ENCODE data around the gene OR10AD1.
A peak's percentile ranks its signal among the peaks of the same experiment; 100 is the strongest.
"Not testable (repeated sequence)": the region's sequence is repeated elsewhere in the genome, so short reads cannot be mapped to it uniquely, and the experiment has no call there.

Gene OR10AD1

DNA sequence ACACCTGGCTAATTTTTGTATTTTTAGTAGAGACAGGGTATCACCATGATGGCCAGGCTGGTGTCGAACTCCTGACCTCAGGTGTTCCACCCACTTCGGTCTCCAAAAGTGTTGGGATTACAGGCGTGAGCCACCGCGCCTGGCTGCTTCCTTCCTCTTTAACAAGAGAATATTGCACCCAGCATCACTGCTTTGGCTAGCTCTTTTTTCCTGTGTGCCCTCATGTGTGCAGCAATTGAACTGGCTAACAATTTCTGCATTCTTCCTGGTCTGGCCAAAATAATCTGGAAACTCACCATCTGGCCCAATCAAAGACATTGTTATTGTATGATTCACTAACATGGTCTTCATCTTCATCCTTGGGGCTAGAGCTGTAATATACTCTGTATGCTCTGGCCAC, 43.0 kb downstream of the OR10AD1 start:
- no peak for DNase-seq (ENCODE audit: low read depth)

DNA sequence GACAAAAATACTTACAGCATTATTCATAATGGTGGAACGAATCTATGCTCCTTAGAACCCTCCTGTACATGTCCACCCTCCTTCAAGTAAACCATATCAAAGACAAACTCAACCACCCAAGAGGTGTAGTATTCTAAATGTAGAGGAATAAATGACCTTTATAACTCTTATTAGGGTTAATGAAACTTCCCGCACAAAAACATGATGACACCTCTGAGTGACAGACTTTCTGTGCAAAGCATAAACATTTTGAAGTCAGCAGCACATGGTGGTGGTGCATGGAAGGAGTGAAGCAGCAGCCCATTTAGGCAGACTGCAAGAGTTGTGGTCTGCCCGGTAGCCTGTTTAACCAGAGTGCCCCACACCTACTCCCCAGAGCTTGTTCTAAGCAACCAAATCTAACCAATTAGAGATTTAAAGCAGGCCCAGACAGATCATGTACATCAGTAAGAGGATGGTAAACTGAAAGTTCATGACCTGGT, 45.2 kb downstream of the OR10AD1 start:
- DNase-seq (ENCODE audit: low read depth), result no peak

DNA sequence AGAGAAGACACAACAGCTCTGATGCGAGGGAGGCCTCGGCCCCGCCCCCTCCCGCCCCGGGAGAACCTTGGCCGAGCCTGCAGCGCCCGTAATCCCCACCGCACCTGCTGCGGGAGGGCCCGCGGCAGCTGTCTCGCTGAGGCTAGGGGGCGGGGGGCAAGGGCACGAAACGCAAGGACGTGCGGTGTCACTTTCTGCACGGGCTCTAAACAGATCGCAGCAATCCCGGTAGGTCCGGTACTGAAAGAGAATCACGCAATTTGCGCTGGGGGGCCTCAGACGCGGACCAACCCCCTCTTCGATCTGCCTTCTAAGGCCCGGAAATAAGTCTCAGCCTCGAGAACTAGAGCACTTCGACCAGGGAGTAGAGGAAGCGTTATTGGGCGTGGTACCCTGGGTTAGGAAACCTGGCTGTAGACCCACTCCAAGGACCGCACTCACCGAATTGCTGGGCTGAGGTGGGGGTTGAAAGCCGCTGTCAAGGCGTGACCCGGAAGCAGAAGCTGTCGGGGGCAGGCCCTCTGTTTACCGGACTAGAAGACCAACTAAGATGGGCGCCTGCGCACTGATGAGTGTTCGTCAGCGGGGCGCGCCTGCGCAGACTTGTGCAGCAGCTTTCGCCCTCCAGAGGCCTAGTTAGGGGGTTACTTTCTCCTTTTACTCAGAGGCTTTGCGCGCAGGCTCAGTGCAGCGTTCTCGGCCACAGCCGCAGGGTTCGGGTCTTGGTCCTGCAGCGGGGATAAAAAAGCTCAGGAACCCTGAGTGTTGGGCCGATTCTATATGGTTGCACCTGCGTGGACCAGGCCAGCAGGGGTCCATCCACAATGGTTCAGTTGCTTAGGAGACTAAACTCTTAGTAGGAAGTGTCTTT, 45.8 kb downstream of the OR10AD1 start, which contains the start of gene ASB8:
Gene ASB8 (minus strand): TSS at position 498 of the 871 bp plus-strand sequence. CDS start 4,019 bp downstream, outside the sequence.
- peak; percentile 99 for DNase-seq (ENCODE audit: low read depth)

DNA sequence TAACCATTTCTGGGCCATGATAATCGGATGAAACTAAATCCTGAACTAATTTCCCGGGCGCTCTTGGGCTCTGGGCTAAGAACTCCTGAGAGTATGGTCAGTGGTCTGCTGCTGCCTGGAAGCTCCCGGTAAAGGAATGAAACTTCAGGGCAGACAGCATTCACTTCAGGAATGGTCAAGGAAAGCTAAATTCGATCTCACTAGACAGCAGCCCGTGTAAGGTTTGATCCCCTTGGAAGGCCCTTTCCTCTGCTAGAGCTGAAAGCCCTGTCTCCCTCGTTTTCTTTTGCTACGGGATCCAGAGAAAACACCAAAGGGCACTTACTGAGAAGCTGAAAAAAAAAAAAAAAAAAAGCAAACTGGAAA, 46.5 kb downstream of the OR10AD1 start:
- no peak for DNase-seq (ENCODE audit: low read depth)

DNA sequence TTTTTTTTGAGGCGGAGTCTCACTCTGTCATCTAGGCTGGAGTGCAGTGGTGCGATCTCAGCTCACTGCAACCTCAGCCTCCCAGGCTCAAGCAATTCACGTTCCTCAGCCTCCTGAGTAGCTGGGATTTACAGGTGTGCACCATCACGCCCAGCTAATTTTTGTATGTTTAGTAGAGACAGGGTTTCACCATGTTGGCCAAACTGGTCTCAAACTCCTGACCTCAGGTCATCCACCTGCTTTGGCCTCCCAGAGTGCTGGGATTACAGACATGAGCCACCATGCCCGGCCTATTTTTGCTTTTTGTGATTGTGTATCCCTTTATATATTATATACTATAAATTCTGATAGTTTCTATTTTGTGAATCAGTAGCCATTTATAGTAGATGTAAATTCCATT, 47.3 kb downstream of the OR10AD1 start:
- DNase-seq (ENCODE audit: low read depth), result not testable (repeated sequence)
